Stimulated activated CD8-positive, alpha-beta memory T cell treated with anti-CD3 and anti-CD28 coated beads, Interleukin-7, amount 100 ng/mL, for 1 hour (primary cell): ENCODE data around the gene LARGE1.

Source experiments
- DNase-seq, 2 donors: peaks; one replicate each; pipeline ENCODE4 v3.0.0-alpha.2; 2020; ENCODE audit warnings: low read depth in 2 of 2

The LARGE1 gene

GRCh38 chr22:33321466-33321865 is 598.8 kb downstream of the LARGE1 start:
- DNase-seq: no peak

GRCh38 chr22:33315954-33316353 is 604.3 kb downstream of the LARGE1 start:
- DNase-seq: no peak

- DNase-seq: no peak
These were observed 605.2 kb downstream of the LARGE1 start for GRCh38 chr22:33315117-33315516.

GRCh38 chr22:33314316-33314715 is 606.0 kb downstream of the LARGE1 start:
- no peak for DNase-seq

- DNase-seq: no peak
These were observed 617.2 kb downstream of the LARGE1 start for GRCh38 chr22:33303099-33303498.

GRCh38 chr22:33302549-33302948 is 617.7 kb downstream of the LARGE1 start:
- no peak for DNase-seq

GRCh38 chr22:33302049-33302545 is 618.2 kb downstream of the LARGE1 start:
- DNase-seq: peak in 1 of 2 donors; percentile 5

- no peak for DNase-seq
These were observed 620.1 kb downstream of the LARGE1 start for GRCh38 chr22:33300165-33300564.

- DNase-seq: no peak
These were observed 620.9 kb downstream of the LARGE1 start for GRCh38 chr22:33299245-33299956.

- DNase-seq: no peak
These were observed 623.3 kb downstream of the LARGE1 start for GRCh38 chr22:33296941-33297340.

GRCh38 chr22:33288078-33288477 is 632.2 kb downstream of the LARGE1 start:
- no peak for DNase-seq

GRCh38 chr22:33275073-33275443 is 645.2 kb downstream of the LARGE1 start:
- no peak for DNase-seq

- no peak for DNase-seq
These were observed 645.8 kb downstream of the LARGE1 start for GRCh38 chr22:33274214-33275072.

- DNase-seq: no peak
These were observed 647.4 kb downstream of the LARGE1 start for GRCh38 chr22:33272871-33273270.

GRCh38 chr22:33272180-33272579 is 648.1 kb downstream of the LARGE1 start:
- no peak for DNase-seq

- DNase-seq: no peak
These were observed 648.7 kb downstream of the LARGE1 start for GRCh38 chr22:33271390-33272161.

- no peak for DNase-seq
These were observed 649.7 kb downstream of the LARGE1 start for GRCh38 chr22:33270596-33270995.

- DNase-seq: no peak
These were observed 658.6 kb downstream of the LARGE1 start for GRCh38 chr22:33261699-33262098.

- no peak for DNase-seq
These were observed 659.8 kb downstream of the LARGE1 start for GRCh38 chr22:33260498-33260897.

GRCh38 chr22:33255791-33256190 is 664.5 kb downstream of the LARGE1 start:
- DNase-seq: no peak

- no peak for DNase-seq
These were observed 671.3 kb downstream of the LARGE1 start for GRCh38 chr22:33248948-33249347.

GRCh38 chr22:33247758-33248157 is 672.5 kb downstream of the LARGE1 start:
- no peak for DNase-seq
